Fibroblast of mammary gland (primary cell): ENCODE data around the gene OR2M4.

Experiments
- DNase-seq: peaks from one replicate; pipeline ENCODE4 v3.0.0-alpha.2; 2010; ENCODE audit warnings: low read depth
- H3K4me3 ChIP-seq: 2 replicates; pipeline ENCODE4 v1.5.1; 2011; ENCODE audit warnings: low read depth, mild to moderate bottlenecking, low read length, moderate library complexity; ENCODE audit not compliant: control insufficient read depth
- TF ChIP-seq, protein P1 (sequence below): conservative IDR thresholded peaks from 2 replicates; pipeline ENCODE4 v1.5.1; 2011; ENCODE audit warnings: low read depth, low read length, inconsistent platforms; ENCODE audit not compliant: control insufficient read depth, insufficient read depth

The OR2M4 gene

GRCh38 chr1:248288391-248288790 is 57.2 kb downstream of the OR2M4 start:
- no peak for DNase-seq
- H3K4me3 ChIP-seq: no peak overlapping the region
- TF ChIP-seq, protein P1, sequence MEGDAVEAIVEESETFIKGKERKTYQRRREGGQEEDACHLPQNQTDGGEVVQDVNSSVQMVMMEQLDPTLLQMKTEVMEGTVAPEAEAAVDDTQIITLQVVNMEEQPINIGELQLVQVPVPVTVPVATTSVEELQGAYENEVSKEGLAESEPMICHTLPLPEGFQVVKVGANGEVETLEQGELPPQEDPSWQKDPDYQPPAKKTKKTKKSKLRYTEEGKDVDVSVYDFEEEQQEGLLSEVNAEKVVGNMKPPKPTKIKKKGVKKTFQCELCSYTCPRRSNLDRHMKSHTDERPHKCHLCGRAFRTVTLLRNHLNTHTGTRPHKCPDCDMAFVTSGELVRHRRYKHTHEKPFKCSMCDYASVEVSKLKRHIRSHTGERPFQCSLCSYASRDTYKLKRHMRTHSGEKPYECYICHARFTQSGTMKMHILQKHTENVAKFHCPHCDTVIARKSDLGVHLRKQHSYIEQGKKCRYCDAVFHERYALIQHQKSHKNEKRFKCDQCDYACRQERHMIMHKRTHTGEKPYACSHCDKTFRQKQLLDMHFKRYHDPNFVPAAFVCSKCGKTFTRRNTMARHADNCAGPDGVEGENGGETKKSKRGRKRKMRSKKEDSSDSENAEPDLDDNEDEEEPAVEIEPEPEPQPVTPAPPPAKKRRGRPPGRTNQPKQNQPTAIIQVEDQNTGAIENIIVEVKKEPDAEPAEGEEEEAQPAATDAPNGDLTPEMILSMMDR: no peak
